ENCODE data around the gene PEX11A.

- no peak for TF ChIP-seq CTCF (conservative IDR thresholded peaks at IDR 0.05)
- TF ChIP-seq ZFX (IDR thresholded peaks at IDR 0.05): no peak
These were observed 32.5 kb upstream of the PEX11A start for GRCh38 chr15:89723031-89723430.
